ENCODE measurements around the gene AUTS2.

- TF ChIP-seq CTCF (IDR thresholded peaks at IDR 0.05 in 2 of 3, conservative IDR thresholded peaks at IDR 0.05 in 1 of 3; ENCODE audit: insufficient read depth in 2 of 3, low read depth in 1 of 3, low read length in 3 of 3) (no peak), ZNF24 (IDR thresholded peaks at IDR 0.05) (no peak), CREB1 (IDR thresholded peaks at IDR 0.05) (no peak), CREB1 (CRISPR knock-in tag; IDR thresholded peaks at IDR 0.05) (no peak), ZNF384 (IDR thresholded peaks at IDR 0.05; ENCODE audit: low read depth, low read length) (no peak), ATF2 (CRISPR knock-in tag; IDR thresholded peaks at IDR 0.05) (no peak), ZNF639 (CRISPR knock-in tag; conservative IDR thresholded peaks at IDR 0.05 in 1 of 2, IDR thresholded peaks at IDR 0.05 in 1 of 2) (no peak), HNRNPLL (IDR thresholded peaks at IDR 0.05; ENCODE audit: low read depth, low read length, poor library complexity, severe bottlenecking) (no peak), ZNF79 (CRISPR knock-in tag; IDR thresholded peaks at IDR 0.05; ENCODE audit: low read depth) (no peak), BHLHE40 (IDR thresholded peaks at IDR 0.05; ENCODE audit: low read length) (no peak)
Measured at GRCh38 chr7:69769826-69770225, 171.6 kb downstream of the AUTS2 start.
